PC-3 (cell line): ENCODE measurements around the gene HUS1. TPM values are rescaled to one million over a fixed set of nuclear protein-coding genes. Genes with fewer than 3 reads are reported as not detected.
"Not testable (repeated sequence)": the region's sequence is repeated elsewhere in the genome, so short reads cannot be mapped to it uniquely, and the experiment has no call there.

ENCODE experiments used
- ATAC-seq: fragments of 200-7000 bp; cut with Tn5 transposase; 2 replicates; pipeline ENCODE4 v1.9.1; 2020; ENCODE audit warnings: mild to moderate bottlenecking, moderate library complexity
- BruUV-seq: library from RNA; stranded (reverse); fragments of 400-500 nt; replicated peaks from 2 replicates; lab custom pipeline; 2021; lab: Mats Ljungman, UMichigan
- CTCF ChIA-PET: fragments of 300-600 bp; sonication (Branson Sonifier 250); formaldehyde crosslinking; loops from one replicate; lab custom pipeline; 2022; ENCODE audit warnings: antibody characterized with exemption; lab: Charles Lee
- POLR2A ChIA-PET: fragments of 300-600 bp; sonication (Branson Sonifier 250); formaldehyde crosslinking; loops from one replicate; lab custom pipeline; 2022; ENCODE audit warnings: antibody characterized with exemption; ENCODE audit not compliant: unreplicated experiment; lab: Charles Lee
- DNase-seq: peaks from one replicate; pipeline ENCODE4 v3.0.0-alpha.2; 2015
- H2AFZ ChIP-seq: fragments of 300-600 bp; sonication (generic); 2 replicates; pipeline ENCODE4 v1.6.0; 2016; ENCODE audit warnings: antibody characterized with exemption, low read length
- H3F3A ChIP-seq: fragments of 300-600 bp; sonication (generic); one replicate; pipeline ENCODE4 v1.6.0; 2017; ENCODE audit warnings: antibody characterized with exemption, low read length, control low read depth, mild to moderate bottlenecking; ENCODE audit not compliant: unreplicated experiment
- H3K27ac ChIP-seq: fragments of 300-600 bp; sonication (generic); 2 replicates; pipeline ENCODE4 v1.5.1; 2016; ENCODE audit warnings: mild to moderate bottlenecking, low read length
- H3K27me3 ChIP-seq: fragments of 300-600 bp; sonication (generic); 2 replicates; pipeline ENCODE4 v1.6.1; 2016; ENCODE audit warnings: low read length, mixed read lengths
- H3K36me3 ChIP-seq: fragments of 300-600 bp; sonication (generic); 2 replicates; pipeline ENCODE4 v1.6.1; 2016; ENCODE audit warnings: low read depth, mixed run types, low read length, mixed read lengths
- H3K4me1 ChIP-seq: fragments of 300-600 bp; sonication (generic); 2 replicates; pipeline ENCODE4 v1.5.1; 2016; ENCODE audit warnings: low read length; ENCODE audit not compliant: insufficient read depth
- H3K4me2 ChIP-seq: fragments of 300-600 bp; sonication (generic); 2 replicates; pipeline ENCODE4 v1.6.0; 2016; ENCODE audit warnings: low read length
- H3K4me3 ChIP-seq: fragments of 300-600 bp; sonication (generic); 2 replicates; pipeline ENCODE4 v1.5.1; 2016; ENCODE audit warnings: mild to moderate bottlenecking, low read length, mixed read lengths
- H3K79me2 ChIP-seq: fragments of 300-600 bp; sonication (generic); 2 replicates; pipeline ENCODE4 v1.6.1; 2017; ENCODE audit warnings: low read length, mixed read lengths
- H3K9ac ChIP-seq: fragments of 300-600 bp; sonication (generic); 2 replicates; pipeline ENCODE4 v1.6.0; 2016; ENCODE audit warnings: mild to moderate bottlenecking, low read length
- H3K9me2 ChIP-seq: fragments of 300-600 bp; sonication (generic); replicated peaks from 2 replicates; pipeline ENCODE4 v1.6.1; 2016; ENCODE audit warnings: mixed run types, low read length, mixed read lengths
- H3K9me3 ChIP-seq: fragments of 300-600 bp; sonication (generic); 2 replicates; pipeline ENCODE4 v1.6.1; 2016; ENCODE audit warnings: low read length, mixed read lengths
- H4K20me1 ChIP-seq: fragments of 300-600 bp; sonication (generic); 2 replicates; pipeline ENCODE4 v1.6.1; 2016; ENCODE audit warnings: low read length, mixed read lengths
- CTCF ChIP-seq: fragments of 300-600 bp; sonication (generic); conservative IDR thresholded peaks from 2 replicates; pipeline ENCODE4 v1.5.1; 2017; ENCODE audit warnings: antibody characterized with exemption, low read depth, mild to moderate bottlenecking, low read length
- EZH2 ChIP-seq: fragments of 300-600 bp; sonication (generic); IDR thresholded peaks from one replicate; pipeline ENCODE4 v1.6.1; 2017; ENCODE audit warnings: antibody characterized with exemption, mild to moderate bottlenecking, low read length; ENCODE audit not compliant: unreplicated experiment
- EZH2phosphoT487 ChIP-seq: fragments of 300-600 bp; sonication (generic); IDR thresholded peaks from 2 replicates; pipeline ENCODE4 v1.6.1; 2018; ENCODE audit warnings: mild to moderate bottlenecking, antibody characterized with exemption, low read length, borderline replicate concordance
- intact Hi-C: fragments of 100-400 bp; cut with micrococcal nuclease; formaldehyde crosslinking; loops from 2 replicates; pipeline ENCODE4 v1.9.0; 2023
- total RNA-seq: library from RNA; depleted of rRNA; stranded (reverse); fragments of >200 nt; gene quantifications from 2 replicates; pipeline ENCODE4 v1.2.3, GENCODE V29; 2014

Gene HUS1
- total RNA-seq, 1 experiment from 2014 or later: 23.2 TPM

- intact Hi-C loops: loop anchor here (10.0 kb wide), 1 partner anchor 679 kb away; no protein-coding TSS in a partner anchor
- Histone ChIP-seq H2AFZ (no peak overlapping the region), H4K20me1 (no peaks in the 10 kb centered on the region), H3K4me2 (no peak overlapping the region), H3K9me3 (no peaks in the 10 kb centered on the region), H3K79me2 (no peaks in the 10 kb centered on the region), H3F3A (no peaks in the 10 kb centered on the region), H3K4me1 (peaks cover 14% of the 10 kb centered on the region), H3K36me3 (no peaks in the 10 kb centered on the region), H3K9me2 (no peaks in the 10 kb centered on the region), H3K4me3 (no peak overlapping the region), H3K27me3 (no peaks in the 10 kb centered on the region), H3K27ac (no peak overlapping the region), H3K9ac (no peak overlapping the region)
- ChIA-PET POLR2A (no interaction called here), CTCF (interaction anchor here (0.6 to 2.2 kb wide), 6 partner anchors 78 to 289 kb away, joined by 3 to 18 read pairs (median 4); no protein-coding TSS in a partner anchor)
- no peak for TF ChIP-seq CTCF
- no peak for TF ChIP-seq EZH2
- no peak for DNase-seq
- no peak for ATAC-seq
- no TSS peak for BruUV-seq
Measured at GRCh38 chr7:47943676-47944474, 35.5 kb downstream of the HUS1 start.

GRCh38 chr7:47942651-47943050 lies 36.8 kb downstream of the HUS1 start:
- H3K9me2 ChIP-seq, ATAC-seq, H3K79me2 ChIP-seq, H3K27me3 ChIP-seq, H3K27ac ChIP-seq, H3K4me3 ChIP-seq, H3K9me3 ChIP-seq, H3F3A ChIP-seq, POLR2A ChIA-PET, H3K4me2 ChIP-seq, DNase-seq, H2AFZ ChIP-seq, H3K9ac ChIP-seq, H4K20me1 ChIP-seq, BruUV-seq, H3K36me3 ChIP-seq: not testable (repeated sequence)
- CTCF ChIA-PET: interaction anchor here (0.7 kb wide), 1 partner anchor 9 kb away, joined by 13 read pairs; no protein-coding TSS in a partner anchor
- intact Hi-C loops: loop anchor here (10.0 kb wide), 1 partner anchor 678 kb away; no protein-coding TSS in a partner anchor
- peaks cover 14% of the 10 kb centered on the region for H3K4me1 ChIP-seq

GRCh38 chr7:47942132-47942531 lies 37.3 kb downstream of the HUS1 start:
- ATAC-seq (no peak), DNase-seq (no peak)
- Histone ChIP-seq H3K9me3 (no peaks in the 10 kb centered on the region), H4K20me1 (no peaks in the 10 kb centered on the region), H2AFZ (no peak overlapping the region), H3K9me2 (no peaks in the 10 kb centered on the region), H3K9ac (no peak overlapping the region), H3F3A (no peaks in the 10 kb centered on the region), H3K79me2 (no peaks in the 10 kb centered on the region), H3K27me3 (no peaks in the 10 kb centered on the region), H3K4me2 (peak overlapping the region; percentile 42), H3K4me3 (no peak overlapping the region), H3K27ac (peak overlapping the region; percentile 52; the same call in 1 of the 2 replicates), H3K4me1 (peaks cover 14% of the 10 kb centered on the region), H3K36me3 (no peaks in the 10 kb centered on the region)
- BruUV-seq: no TSS peak
- intact Hi-C loops: loop anchor here (10.0 kb wide), 1 partner anchor 677 kb away; no protein-coding TSS in a partner anchor
- ChIA-PET CTCF (interaction anchor here (1.0 kb wide), 1 partner anchor 676 kb away, joined by 6 read pairs; no protein-coding TSS in a partner anchor), POLR2A (interaction anchor here (0.6 kb wide), 1 partner anchor 12 kb away, joined by 3 read pairs; no protein-coding TSS in a partner anchor)
- no peak for TF ChIP-seq EZH2phosphoT487
- TF ChIP-seq EZH2: no peak
- TF ChIP-seq CTCF: no peak
